OCI-LY1 (cell line): ENCODE measurements around the gene TARS2.

Experiments
- EZH2 ChIP-seq: fragments of 200-600 bp; sonication (generic), shearing (Covaris generic); IDR thresholded peaks from 2 replicates; pipeline ENCODE4 v1.8.0; 2017; ENCODE audit warnings: borderline replicate concordance, mixed run types, mild to moderate bottlenecking, antibody characterized with exemption, low read length, moderate library complexity, mixed read lengths
- TF ChIP-seq, protein P1 (sequence below): fragments of 200-600 bp; sonication (generic), shearing (Covaris generic); IDR thresholded peaks from 2 replicates; pipeline ENCODE4 v1.5.1; 2017; ENCODE audit warnings: mild to moderate bottlenecking, antibody characterized with exemption, low read length, moderate library complexity, mixed read lengths

DNA sequence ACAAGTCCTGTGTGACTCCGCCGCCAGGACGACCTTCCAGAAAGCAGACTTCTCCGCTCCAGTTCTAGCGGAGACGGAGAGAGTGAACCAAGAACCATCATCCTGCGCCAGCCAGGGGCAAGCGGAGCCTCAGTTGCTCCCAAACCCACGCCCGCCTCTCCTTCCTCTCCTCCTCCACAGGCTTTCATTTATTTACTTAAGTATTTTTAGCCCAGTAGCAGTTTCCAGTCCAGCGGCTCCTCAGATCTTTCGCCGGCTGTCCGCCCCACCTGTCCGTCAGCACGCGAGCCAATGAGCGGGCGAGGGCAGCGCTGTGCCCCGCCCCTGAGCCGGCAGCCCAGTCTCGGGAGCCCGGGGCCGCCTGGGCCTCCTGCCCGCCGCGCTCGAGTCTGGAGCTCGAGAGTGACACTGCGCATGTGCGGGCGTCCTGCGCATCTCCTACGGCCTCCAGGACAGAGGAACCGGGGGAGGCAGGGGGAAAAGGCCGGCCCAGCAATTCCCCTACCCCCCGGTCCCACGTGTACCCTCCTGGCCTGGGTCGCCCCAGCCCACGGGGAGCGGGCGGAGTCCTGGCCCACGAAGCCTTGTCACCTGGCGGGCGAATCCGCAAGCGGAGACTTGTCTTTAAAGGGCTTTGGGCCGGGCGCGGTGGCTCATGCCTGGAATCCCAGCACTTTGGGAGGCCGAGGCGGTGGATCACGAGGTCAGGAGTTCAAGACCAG lies 28.3 kb downstream of the TARS2 start, which contains the start of gene FALEC:
- TF ChIP-seq, protein P1, sequence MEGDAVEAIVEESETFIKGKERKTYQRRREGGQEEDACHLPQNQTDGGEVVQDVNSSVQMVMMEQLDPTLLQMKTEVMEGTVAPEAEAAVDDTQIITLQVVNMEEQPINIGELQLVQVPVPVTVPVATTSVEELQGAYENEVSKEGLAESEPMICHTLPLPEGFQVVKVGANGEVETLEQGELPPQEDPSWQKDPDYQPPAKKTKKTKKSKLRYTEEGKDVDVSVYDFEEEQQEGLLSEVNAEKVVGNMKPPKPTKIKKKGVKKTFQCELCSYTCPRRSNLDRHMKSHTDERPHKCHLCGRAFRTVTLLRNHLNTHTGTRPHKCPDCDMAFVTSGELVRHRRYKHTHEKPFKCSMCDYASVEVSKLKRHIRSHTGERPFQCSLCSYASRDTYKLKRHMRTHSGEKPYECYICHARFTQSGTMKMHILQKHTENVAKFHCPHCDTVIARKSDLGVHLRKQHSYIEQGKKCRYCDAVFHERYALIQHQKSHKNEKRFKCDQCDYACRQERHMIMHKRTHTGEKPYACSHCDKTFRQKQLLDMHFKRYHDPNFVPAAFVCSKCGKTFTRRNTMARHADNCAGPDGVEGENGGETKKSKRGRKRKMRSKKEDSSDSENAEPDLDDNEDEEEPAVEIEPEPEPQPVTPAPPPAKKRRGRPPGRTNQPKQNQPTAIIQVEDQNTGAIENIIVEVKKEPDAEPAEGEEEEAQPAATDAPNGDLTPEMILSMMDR = no peak
- TF ChIP-seq EZH2 = no peak
